Measurements from ENCODE around the gene UPK1B.
"Not testable (repeated sequence)": the region's sequence is repeated elsewhere in the genome, so short reads cannot be mapped to it uniquely, and the experiment has no call there.

UPK1B gene

DNA sequence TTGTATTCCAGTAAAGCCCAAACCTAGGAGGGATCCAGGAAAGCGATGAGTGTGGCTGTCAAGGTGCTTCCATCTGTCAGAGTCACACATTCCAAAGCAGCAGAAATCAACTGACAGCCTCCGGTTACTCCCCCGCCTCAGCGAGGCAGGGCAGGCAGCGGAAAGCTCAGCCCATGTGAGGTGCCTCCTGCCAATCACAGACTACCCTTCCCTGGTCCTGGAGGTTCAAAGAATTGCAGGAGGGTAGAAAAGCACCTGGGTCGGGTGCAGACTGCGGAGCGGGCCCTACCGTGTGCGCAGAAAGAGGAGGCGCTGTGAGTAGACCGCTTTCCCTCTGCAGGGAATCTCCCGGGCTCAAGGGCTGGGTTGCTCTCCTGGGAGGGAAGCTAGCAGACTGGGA, at the start of gene UPK1B:
TSS of gene UPK1B (plus strand) at position 274 of the 400 bp plus-strand sequence. CDS start 13,144 bp downstream, outside the sequence.
- TF ChIP-seq, protein P1, sequence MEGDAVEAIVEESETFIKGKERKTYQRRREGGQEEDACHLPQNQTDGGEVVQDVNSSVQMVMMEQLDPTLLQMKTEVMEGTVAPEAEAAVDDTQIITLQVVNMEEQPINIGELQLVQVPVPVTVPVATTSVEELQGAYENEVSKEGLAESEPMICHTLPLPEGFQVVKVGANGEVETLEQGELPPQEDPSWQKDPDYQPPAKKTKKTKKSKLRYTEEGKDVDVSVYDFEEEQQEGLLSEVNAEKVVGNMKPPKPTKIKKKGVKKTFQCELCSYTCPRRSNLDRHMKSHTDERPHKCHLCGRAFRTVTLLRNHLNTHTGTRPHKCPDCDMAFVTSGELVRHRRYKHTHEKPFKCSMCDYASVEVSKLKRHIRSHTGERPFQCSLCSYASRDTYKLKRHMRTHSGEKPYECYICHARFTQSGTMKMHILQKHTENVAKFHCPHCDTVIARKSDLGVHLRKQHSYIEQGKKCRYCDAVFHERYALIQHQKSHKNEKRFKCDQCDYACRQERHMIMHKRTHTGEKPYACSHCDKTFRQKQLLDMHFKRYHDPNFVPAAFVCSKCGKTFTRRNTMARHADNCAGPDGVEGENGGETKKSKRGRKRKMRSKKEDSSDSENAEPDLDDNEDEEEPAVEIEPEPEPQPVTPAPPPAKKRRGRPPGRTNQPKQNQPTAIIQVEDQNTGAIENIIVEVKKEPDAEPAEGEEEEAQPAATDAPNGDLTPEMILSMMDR (IDR thresholded peaks at IDR 0.05; ENCODE audit: low read depth, low read length) = no peak

DNA sequence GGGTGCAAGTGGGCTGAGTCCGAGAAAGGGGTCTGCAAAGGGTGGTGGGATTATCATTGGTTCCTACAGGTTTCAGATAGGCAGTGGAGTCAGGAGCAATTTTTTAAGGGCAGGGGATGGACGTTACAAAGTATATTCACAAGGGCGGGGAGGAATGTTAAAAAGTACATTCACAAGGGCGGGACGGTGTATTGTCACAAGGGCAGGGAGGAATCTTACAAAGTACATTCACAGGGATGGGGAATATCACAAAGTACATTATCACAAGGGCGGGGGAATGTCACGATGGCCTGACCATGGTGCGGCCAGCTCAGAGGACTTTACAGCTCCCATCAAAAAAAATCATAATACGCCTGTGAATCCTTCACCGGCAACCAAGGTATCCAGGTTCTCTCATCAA, 48.1 kb upstream of the UPK1B start:
- no peak overlapping the region for H3K4me3 ChIP-seq (ENCODE audit: low read depth, low read length)
- TF ChIP-seq, protein P1 (IDR thresholded peaks at IDR 0.05; ENCODE audit: low read depth, low read length) = no peak

More for the DNA sequence above, at the start of gene UPK1B:
- H3K4me3 ChIP-seq (ENCODE audit: low read depth, low read length) = no peak within 1 kb of the TSS

DNA sequence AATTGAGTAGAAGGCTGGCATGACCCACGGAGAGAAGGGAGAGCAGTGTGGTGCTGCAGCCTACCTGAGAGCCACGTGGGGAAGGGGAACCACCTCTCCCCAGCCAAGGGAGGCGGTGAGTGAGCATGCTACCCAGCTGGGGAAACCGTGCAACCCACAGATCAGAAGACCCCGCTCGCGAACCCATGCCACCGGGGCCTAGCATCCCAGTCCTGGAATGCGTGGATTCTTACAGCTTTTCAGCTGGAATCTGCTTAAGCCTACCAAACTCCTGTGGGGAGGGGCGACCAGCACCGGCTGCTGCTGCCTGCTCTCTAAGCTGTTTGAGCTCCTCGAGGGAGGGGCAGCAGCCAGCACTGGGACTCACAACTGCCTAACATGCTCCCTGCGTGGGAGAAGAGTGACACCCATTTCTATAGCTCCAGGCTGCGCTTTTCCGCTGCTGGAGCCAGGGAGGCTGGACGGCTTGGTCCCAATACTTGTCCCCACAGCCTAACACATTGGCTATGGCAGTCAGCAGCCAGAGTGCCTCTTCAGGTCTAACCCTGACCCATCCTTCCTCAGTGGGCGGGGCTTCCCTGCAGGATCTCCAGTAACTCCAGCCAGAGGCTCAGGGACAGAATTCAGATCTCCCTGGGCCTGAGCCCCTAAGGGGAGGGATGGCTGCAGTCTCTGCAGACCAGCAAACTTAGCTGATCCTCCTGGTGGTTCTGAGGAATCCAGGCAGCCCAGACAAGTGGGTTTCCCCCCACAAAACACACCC, 47.5 kb upstream of the UPK1B start:
- TF ChIP-seq, protein P1 (IDR thresholded peaks at IDR 0.05; ENCODE audit: low read depth, low read length) = no peak
- no peak overlapping the region for H3K4me3 ChIP-seq (ENCODE audit: low read depth, low read length)

DNA sequence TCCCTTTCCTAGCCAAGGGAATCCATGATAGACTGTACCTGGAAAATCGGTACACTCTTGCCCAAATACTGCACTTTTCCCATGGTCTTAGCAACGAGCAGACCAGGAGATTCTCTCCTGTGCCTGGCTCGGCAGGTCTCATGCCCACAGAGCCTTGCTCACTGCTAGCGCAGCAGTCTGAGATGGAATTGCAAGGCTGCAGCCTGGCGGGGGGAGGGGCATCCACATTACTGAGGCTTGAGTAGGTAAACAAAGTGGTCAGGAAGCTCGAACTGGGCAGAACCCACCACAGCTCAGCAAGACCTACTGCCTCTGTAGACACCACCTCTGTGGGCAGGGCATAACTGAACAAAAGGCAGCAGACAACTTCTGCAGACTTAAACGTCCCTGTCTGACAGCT, 43.1 kb upstream of the UPK1B start:
- H3K4me3 ChIP-seq (ENCODE audit: low read depth, low read length) = not testable (repeated sequence)

DNA sequence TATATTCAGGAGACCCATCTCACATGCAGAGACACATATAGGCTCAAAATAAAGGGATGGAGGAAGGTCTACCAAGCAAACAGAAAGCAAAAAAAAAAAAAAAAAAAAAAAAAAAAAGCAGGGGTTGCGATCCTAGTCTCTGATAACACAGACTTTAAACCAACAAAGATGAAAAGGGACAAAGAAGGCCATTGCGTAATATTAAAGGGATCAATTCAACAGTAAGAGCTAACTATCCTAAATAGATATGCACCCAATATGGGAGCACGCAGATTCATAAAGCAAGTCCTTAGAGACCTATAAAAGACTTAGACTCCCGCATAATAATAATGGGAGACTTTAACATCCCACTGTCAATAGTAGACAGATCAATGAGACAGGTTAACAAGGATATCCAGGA, 41.1 kb upstream of the UPK1B start:
- H3K4me3 ChIP-seq (ENCODE audit: low read depth, low read length) = not testable (repeated sequence)

DNA sequence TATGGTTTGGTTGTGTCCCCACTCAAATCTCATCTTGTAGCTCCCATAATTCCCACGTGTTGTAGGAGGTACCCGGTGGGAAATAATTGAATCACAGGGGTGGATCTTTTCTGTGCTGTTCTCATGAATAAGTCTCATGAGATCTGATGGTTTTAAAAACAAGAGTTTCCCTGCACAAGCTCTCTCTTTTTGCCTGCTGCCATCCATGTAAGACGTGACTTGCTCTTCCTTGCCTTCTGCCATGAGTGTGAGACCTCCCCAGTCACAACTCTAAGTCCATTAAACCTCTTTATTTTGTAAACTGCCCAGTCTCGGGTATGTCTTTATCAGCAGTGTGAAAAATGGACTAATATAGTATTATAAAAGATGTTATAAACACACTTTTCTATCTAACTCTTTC, 34.0 kb upstream of the UPK1B start:
- H3K4me3 ChIP-seq (ENCODE audit: low read depth, low read length) = not testable (repeated sequence)

DNA sequence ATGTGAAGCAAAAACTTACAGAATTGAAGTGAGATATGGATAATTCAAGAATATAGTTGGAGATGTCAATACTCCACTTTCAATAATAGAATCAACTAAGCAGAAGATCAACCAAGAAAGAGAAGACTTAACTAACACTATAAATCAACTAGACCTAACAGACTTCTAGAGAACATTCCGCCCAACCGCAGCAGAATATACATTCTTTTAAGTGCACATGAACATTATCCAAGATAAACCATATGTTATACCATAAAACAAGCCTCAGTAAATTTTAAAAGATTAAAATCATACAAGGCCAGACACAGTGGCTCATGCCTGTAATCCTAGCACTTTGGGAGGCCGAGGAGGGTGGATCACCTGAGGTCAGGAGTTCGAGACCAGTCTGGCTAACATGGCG, 32.9 kb upstream of the UPK1B start:
- TF ChIP-seq, protein P1 (IDR thresholded peaks at IDR 0.05; ENCODE audit: low read depth, low read length) = no peak
- H3K4me3 ChIP-seq (ENCODE audit: low read depth, low read length) = no peak overlapping the region

DNA sequence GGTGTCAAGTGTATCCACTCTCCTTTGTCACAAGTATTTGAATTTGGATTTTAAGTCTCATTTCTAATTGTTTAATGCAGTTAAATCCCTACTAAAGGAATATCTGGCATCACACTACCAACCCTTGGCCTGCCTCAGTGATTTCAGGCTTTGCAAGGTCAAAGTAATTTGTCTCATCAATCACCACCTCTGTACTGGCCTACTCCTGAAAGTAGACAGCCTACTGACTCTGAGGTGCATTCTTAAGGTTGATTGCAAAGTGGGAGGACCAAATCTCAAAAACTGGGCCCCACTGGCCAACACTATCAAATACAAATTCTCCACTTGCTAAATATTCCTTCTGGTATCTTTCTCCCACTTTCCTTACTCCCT, 28.3 kb upstream of the UPK1B start:
- TF ChIP-seq, protein P1 (IDR thresholded peaks at IDR 0.05; ENCODE audit: low read depth, low read length) = no peak
- H3K4me3 ChIP-seq (ENCODE audit: low read depth, low read length) = no peak overlapping the region

DNA sequence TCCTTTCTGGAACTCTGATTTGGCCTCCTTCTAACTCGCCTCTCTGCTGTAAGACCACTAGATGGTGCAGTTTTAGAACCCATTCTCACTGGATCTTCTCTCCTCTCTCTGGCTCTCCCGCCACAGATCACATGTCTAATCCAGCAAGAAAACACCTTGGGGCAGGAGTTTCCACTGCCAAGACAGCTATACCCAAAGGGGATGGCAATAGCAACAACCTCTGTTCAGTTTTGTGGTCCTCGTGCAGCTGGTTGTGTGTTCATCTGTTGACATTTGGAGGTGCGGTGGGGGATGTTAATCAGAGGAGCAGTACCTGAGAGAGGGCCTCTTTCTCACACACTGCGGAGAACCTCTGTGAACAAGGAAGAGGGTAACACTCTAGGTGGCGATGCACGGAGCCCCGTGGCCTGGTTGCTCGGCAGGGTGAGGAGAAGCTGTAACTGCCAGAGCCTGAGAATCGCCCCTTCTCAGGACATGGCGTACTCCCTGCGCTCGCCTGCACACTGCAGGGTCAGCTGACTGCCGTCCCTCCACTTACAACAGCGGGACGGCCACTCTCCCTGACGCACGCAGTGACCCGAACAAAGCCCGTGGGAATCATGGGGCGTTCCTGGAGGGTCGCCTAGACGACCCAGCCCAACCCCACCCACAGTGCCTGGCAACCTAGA, 27.8 kb upstream of the UPK1B start, which contains the start of gene TEX55:
TSS of gene TEX55 (plus strand) at position 666 of the 668 bp plus-strand sequence. CDS start 25 bp downstream, outside the sequence.
- H3K4me3 ChIP-seq (ENCODE audit: low read depth, low read length) = no peak within 1 kb of the TSS
- TF ChIP-seq, protein P1 (IDR thresholded peaks at IDR 0.05; ENCODE audit: low read depth, low read length) = peak; percentile 64

All from WI38 (cell line).